GM12801 (cell line): ENCODE data around the gene MBNL1.

Experiments used
- CTCF ChIP-seq: IDR thresholded peaks from one replicate; pipeline ENCODE4 v1.5.1; 2011; ENCODE audit warnings: control low read depth; ENCODE audit not compliant: insufficient read length; ENCODE audit errors: extremely low read depth

MBNL1 gene

GRCh38 chr3:152345233-152345632, 76.5 kb downstream of the MBNL1 start:
- no peak for TF ChIP-seq CTCF

- TF ChIP-seq CTCF: no peak
Observed at GRCh38 chr3:152346058-152346457, 77.3 kb downstream of the MBNL1 start.

GRCh38 chr3:152346740-152347139, 78.0 kb downstream of the MBNL1 start:
- TF ChIP-seq CTCF: no peak

GRCh38 chr3:152348436-152349177, 79.9 kb downstream of the MBNL1 start:
- no peak for TF ChIP-seq CTCF

GRCh38 chr3:152349392-152349791, 80.7 kb downstream of the MBNL1 start:
- no peak for TF ChIP-seq CTCF

- no peak for TF ChIP-seq CTCF
Observed at GRCh38 chr3:152350139-152350538, 81.4 kb downstream of the MBNL1 start.

GRCh38 chr3:152350776-152351175, 82.0 kb downstream of the MBNL1 start:
- TF ChIP-seq CTCF: no peak

- TF ChIP-seq CTCF: no peak
Observed at GRCh38 chr3:152352554-152352953, 83.8 kb downstream of the MBNL1 start.
